ENCODE measurements around the gene GBA2.
A peak's percentile ranks its signal among the peaks of the same experiment; 100 is the strongest.

DNA sequence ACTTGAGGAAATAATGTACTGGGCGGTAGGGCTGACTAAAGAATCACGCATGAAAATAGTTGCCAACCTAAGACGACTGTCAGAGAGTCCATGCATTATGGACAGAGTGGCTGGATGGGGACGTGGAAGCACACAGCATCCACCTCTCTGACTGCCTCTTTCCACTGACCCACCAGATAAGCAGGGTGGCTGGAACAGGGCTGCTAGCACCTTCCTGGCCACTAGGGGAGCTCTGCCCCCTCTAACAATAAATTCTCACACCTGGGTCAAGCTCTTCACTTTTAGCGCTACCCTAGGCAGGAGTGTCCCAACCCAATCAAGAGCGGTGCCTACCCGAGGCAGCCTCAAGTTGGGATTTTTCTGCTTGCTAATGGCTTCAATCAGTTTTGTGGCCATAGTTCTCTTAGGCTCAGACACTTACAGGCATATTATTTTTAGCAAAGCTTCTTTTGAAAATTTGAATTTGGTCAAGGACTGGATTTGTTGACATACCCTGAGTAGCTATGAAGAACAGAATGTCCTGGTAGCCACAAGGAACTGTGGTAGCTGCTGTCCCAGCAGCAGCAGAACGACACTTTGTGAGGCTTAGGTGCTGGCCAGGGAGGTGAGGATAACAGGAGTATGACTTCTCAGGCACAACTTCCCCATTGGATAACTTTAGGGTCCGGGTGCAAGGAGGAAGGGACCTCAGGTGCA, 52.4 kb downstream of the GBA2 start:
- TF ChIP-seq POLR2A (IDR thresholded peaks at IDR 0.05) = no peak
- TF ChIP-seq, protein P1, sequence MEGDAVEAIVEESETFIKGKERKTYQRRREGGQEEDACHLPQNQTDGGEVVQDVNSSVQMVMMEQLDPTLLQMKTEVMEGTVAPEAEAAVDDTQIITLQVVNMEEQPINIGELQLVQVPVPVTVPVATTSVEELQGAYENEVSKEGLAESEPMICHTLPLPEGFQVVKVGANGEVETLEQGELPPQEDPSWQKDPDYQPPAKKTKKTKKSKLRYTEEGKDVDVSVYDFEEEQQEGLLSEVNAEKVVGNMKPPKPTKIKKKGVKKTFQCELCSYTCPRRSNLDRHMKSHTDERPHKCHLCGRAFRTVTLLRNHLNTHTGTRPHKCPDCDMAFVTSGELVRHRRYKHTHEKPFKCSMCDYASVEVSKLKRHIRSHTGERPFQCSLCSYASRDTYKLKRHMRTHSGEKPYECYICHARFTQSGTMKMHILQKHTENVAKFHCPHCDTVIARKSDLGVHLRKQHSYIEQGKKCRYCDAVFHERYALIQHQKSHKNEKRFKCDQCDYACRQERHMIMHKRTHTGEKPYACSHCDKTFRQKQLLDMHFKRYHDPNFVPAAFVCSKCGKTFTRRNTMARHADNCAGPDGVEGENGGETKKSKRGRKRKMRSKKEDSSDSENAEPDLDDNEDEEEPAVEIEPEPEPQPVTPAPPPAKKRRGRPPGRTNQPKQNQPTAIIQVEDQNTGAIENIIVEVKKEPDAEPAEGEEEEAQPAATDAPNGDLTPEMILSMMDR (IDR thresholded peaks at IDR 0.05) = peak; percentile 63 to 85 (median 76)
